Cardiac atrium fibroblast (primary cell): ENCODE data around the gene GAK. TPM values are rescaled to one million over a fixed set of nuclear protein-coding genes. Genes with fewer than 3 reads are reported as not detected.

Experiments
- total RNA-seq: library from RNA; depleted of rRNA; stranded (reverse); fragments of >200 nt; gene quantifications from 2 replicates; pipeline ENCODE4 v1.2.3, GENCODE V29; 2015

Gene GAK
- total RNA-seq, result 67.9 and 84.3 TPM in 2 replicates

GRCh38 chr4:931960-932712 lies at the start of gene GAK, which contains the start of gene TMEM175:
TSS of gene GAK (minus strand) at chr4:932316. CDS start at chr4:932187, 129 bp downstream.
TSS of gene TMEM175 (plus strand) at chr4:932460. CDS start at chr4:947740, 15,280 bp downstream.

DNA sequence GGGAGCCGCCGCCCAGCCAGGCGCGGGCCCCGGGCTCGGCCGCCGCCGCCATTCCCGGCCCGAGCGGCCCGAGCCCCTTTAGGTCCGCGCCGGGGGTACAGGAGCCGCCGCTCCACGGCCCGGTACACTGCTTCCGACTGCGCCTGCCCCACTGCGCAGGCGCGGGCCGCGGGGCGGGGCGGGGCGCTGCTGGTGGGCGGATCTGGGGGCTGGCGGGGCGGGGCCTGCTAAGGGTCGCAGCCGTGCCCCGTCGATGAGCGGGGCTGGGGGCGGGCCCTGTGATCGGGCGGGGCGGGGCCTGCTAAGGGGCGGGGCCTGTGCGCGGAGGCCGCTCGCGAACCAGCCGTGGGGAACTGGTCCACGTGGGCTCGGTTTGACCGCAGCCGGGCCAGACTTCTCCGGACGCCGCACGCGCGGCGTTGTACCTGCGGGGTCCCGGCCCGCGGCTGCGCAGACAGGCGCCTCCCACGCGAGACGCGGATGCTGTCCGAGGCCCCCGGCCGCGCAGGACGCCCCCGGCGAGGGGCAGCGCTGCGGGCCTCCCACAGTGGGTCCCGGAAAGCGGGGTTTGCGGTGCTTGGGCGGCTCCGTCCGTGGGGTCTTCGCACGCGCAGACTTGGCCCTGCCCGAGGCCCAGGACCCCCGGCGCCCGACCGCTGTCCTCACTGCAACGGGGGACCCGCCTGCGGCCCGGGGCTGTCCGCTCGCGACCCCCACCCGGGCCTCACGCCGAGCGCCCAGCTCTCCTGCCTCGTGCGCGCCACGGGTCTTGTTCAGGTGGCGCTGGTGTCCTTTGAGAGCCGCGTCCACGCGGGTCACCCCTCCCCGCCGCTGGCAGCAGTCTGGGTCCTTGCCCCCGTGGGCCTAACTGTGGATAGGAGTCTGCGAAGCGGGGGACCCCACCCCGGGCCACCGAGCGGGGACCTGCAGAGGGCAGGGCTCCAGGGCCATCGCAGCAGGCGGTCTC lies 41.6 kb upstream of the GAK start, which contains the start of gene DGKQ:
DGKQ (minus strand) TSS at position 139 of the 967 bp plus-strand sequence; CDS start at position 52, 87 bp downstream.

GRCh38 chr4:825971-826330 lies 106.2 kb downstream of the GAK start, which contains the start of gene CPLX1:
TSS of gene CPLX1 (minus strand) at chr4:826129. CDS start at chr4:824522, 1,607 bp downstream.

Other genes starting within 250 kb of the GAK start
- 2.5 and 9.9 TPM in 2 replicates for gene SLC49A3, start 243.2 kb downstream of the GAK start, total RNA-seq
- 36.8 and 41.5 TPM in 2 replicates for gene PCGF3, start 226.5 kb downstream of the GAK start, total RNA-seq
- not detected in 2 replicates for gene CPLX1, start 106.2 kb downstream of the GAK start, total RNA-seq
- 16.7 and 20.9 TPM in 2 replicates for gene TMEM175, start 144 bp upstream of the GAK start, total RNA-seq
- 8.3 and 10.7 TPM in 2 replicates for gene DGKQ, start 41.3 kb upstream of the GAK start, total RNA-seq
- 11.0 and 17.1 TPM in 2 replicates for gene IDUA, start 54.7 kb upstream of the GAK start, total RNA-seq
- not detected in 2 replicates for gene SLC26A1, start 61.1 kb upstream of the GAK start, total RNA-seq
- gene FGFRL1, start 79.3 kb upstream of the GAK start, total RNA-seq, result 32.0 and 42.9 TPM in 2 replicates
- gene RNF212, start 181.2 kb upstream of the GAK start, total RNA-seq, result 0.81 and 4.2 TPM in 2 replicates
- 63.4 and 71.4 TPM in 2 replicates for gene SPON2, start 240.3 kb upstream of the GAK start, total RNA-seq